Tongue (tissue), 2 donors: ENCODE data around the gene GAL3ST1. TPM values are rescaled to one million over a fixed set of nuclear protein-coding genes. Genes with fewer than 3 reads are reported as not detected.
"Not testable (repeated sequence)": the region's sequence is repeated elsewhere in the genome, so short reads cannot be mapped to it uniquely, and the experiment has no call there.

Source experiments
- DNase-seq: peaks from one replicate; pipeline ENCODE4 v3.0.0-alpha.2; 2015
- total RNA-seq: library from RNA; depleted of rRNA; stranded (reverse); fragments of >200 nt; gene quantifications from one replicate; pipeline ENCODE4 v1.2.3, GENCODE V29; 2014

GAL3ST1 gene
- total RNA-seq, 1 donor from 2014 or later = 5.3 TPM

- DNase-seq = no peak
Measured at GRCh38 chr22:30564045-30564760, 10.3 kb downstream of the GAL3ST1 start.

GRCh38 chr22:30562366-30562765, 12.1 kb downstream of the GAL3ST1 start:
- no peak for DNase-seq

- no peak for DNase-seq
Measured at GRCh38 chr22:30561402-30562189, 12.9 kb downstream of the GAL3ST1 start.

- not testable (repeated sequence) for DNase-seq
Measured at GRCh38 chr22:30560643-30561202, 13.7 kb downstream of the GAL3ST1 start.

- DNase-seq = no peak
Measured at GRCh38 chr22:30559889-30560288, 14.6 kb downstream of the GAL3ST1 start.

- no peak for DNase-seq
Measured at GRCh38 chr22:30557243-30557642, 17.2 kb downstream of the GAL3ST1 start.

GRCh38 chr22:30556388-30556787, 18.1 kb downstream of the GAL3ST1 start:
- no peak for DNase-seq

- no peak for DNase-seq
Measured at GRCh38 chr22:30555282-30556210, 18.9 kb downstream of the GAL3ST1 start.

GRCh38 chr22:30553971-30554370, 20.5 kb downstream of the GAL3ST1 start:
- no peak for DNase-seq

- no peak for DNase-seq
Measured at GRCh38 chr22:30552719-30553118, 21.7 kb downstream of the GAL3ST1 start.

- DNase-seq = not testable (repeated sequence)
Measured at GRCh38 chr22:30551813-30552212, 22.7 kb downstream of the GAL3ST1 start.

- DNase-seq = no peak
Measured at GRCh38 chr22:30547188-30547587, 27.3 kb downstream of the GAL3ST1 start.

GRCh38 chr22:30546616-30547015, 27.8 kb downstream of the GAL3ST1 start, which contains the start of gene SEC14L6:
TSS of gene SEC14L6 (minus strand) at chr22:30546741. CDS start at chr22:30546682, 59 bp downstream.
- no peak for DNase-seq

- DNase-seq = no peak
Measured at GRCh38 chr22:30542811-30543188, 31.7 kb downstream of the GAL3ST1 start.

- DNase-seq = no peak
Measured at GRCh38 chr22:30541961-30542810, 32.3 kb downstream of the GAL3ST1 start.

- not testable (repeated sequence) for DNase-seq
Measured at GRCh38 chr22:30541511-30541910, 33.0 kb downstream of the GAL3ST1 start.

GRCh38 chr22:30539368-30539767, 35.1 kb downstream of the GAL3ST1 start:
- no peak for DNase-seq

- DNase-seq = no peak
Measured at GRCh38 chr22:30538280-30538679, 36.2 kb downstream of the GAL3ST1 start.

GRCh38 chr22:30537083-30537731, 37.3 kb downstream of the GAL3ST1 start:
- DNase-seq = no peak

- no peak for DNase-seq
Measured at GRCh38 chr22:30535182-30535581, 39.3 kb downstream of the GAL3ST1 start.
